HG03066 (cell line): ENCODE results near the gene SIL1.
"Not testable (repeated sequence)": the region's sequence is repeated elsewhere in the genome, so short reads cannot be mapped to it uniquely, and the experiment has no call there.

Experiments used
- ATAC-seq: cut with Tn5 transposase; IDR thresholded peaks from one replicate; pipeline ENCODE4 v1.9.1; 2021; ENCODE audit warnings: low read depth; ENCODE audit not compliant: unreplicated experiment

SIL1 gene

DNA sequence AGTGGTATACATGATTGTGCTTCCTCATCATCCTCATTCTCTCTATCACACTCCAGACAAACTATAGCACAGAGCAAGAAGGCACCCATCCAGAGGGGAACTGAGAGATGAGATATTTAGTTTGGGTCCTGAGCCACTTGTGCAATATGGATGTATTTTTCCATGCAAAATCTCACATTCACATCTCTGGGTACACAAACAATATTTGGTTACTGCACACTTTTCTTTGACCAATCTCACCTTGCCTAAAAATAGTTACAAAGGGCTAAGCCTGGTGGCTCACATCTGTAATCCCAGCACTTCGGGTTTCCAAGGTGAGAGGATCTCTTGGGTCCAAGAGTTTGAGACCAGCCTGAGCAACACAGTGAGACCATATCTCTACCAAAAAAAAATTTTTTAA is 120.3 kb downstream of the SIL1 start:
- ATAC-seq, result no peak

GRCh38 chr5:139076111-139076510 is 122.1 kb downstream of the SIL1 start:
- ATAC-seq, result no peak

DNA sequence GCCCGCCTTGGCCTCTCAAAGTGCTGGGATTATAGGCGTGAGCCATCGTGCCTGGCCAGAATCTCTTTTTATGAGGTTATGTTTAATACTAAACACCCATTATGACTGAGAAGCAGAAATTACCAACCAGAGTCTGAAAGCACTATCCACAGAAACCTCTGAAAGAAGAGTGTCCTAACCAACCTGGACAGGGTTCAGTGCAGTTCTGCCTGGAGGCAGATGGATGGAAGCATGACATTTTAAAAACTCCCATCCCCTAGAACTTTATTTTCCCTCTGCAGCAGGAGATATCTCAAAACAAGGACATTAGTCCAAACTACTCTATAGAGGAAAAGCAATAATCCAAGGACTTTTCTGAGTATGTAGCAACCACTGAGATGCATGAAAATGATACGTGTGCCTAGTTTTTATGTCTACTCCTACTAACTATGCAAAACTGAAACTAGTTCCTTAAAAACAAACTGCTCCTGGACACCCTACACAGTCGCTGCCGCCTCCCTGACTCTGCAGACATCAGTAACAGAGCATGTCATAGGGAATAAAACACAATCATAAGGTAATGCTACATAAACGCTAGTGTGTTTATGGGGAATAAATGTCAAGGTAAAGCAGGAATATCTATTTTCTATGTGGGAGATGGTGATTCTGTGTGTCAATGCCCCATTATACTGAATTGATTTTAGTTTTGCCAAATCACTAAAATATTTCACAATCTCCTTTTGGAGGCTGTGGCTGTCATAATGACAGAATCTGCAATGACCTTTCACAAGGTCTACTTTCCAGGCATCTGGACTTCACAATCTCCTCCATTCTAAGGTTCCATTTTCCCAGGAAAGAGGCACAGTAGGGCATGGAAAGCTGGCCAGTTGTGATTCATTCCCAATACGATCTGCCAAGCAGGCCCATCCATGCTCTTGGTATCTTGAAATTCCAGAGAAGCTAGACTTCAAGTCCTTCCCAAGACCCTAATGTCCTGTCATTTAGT is 122.8 kb downstream of the SIL1 start:
- no peak for ATAC-seq

DNA sequence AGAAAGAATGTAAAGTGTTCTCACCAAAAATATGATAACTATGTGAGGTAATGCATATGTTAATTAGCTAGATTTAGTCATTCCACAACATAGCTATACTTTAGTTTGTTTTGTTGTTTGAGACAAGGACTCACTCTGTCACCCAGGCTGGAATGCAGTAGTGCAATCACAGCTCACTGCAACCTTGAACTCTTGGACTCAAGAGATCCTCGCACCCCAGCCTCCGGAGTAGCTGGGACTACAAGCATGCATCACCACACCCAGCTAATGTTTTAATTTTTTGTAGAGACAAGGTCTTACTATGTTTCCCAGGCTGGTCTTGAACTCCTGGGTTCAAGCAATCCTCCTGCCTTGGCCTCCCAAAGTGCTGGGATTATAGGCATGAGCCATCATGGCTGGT is 124.2 kb downstream of the SIL1 start:
- not testable (repeated sequence) for ATAC-seq

GRCh38 chr5:139068494-139069151 is 129.5 kb downstream of the SIL1 start:
- ATAC-seq, result no peak

DNA sequence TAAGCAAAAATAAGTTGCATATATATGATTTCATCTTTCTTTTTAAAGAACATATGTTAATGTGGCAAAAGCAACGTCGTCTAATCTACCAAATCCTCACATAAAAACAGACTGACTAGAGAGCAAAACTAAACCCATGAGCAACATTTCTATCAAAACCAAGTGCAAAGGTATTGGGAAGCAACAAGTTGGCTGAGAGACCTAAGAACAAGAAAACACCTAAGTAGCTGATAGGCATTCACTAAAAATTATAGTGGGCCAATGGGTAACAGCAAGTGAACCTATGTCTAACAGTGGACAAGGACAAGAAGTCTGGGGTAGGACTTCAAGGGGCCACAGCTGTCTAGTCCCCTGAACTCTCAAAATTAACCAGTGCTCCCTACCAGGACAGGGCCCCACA is 130.1 kb downstream of the SIL1 start:
- ATAC-seq, result no peak

DNA sequence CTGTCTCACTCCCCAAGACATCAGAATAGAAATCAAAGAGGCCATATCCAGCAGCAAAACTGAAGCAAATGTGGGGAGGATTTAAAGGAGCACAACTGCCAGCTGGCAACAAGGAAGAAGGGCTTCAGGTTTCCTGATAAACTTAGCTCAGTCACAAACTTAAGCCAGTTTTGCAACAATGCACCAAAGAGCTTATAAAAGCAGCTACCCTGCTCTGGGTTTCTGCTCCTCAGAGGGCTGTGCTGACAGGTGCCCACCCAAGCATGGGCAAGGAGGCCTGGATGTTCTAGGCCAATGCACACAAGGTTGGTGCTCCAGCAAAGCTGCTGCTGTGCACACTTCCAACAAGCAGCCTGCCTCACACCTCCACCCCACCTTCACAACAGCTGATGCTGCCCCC is 132.9 kb downstream of the SIL1 start:
- ATAC-seq, result no peak

GRCh38 chr5:139064613-139065012 is 133.6 kb downstream of the SIL1 start:
- no peak for ATAC-seq

GRCh38 chr5:139063664-139064054 is 134.5 kb downstream of the SIL1 start:
- no peak for ATAC-seq

- ATAC-seq, result no peak
Measured at GRCh38 chr5:139062910-139063663, 135.1 kb downstream of the SIL1 start.

DNA sequence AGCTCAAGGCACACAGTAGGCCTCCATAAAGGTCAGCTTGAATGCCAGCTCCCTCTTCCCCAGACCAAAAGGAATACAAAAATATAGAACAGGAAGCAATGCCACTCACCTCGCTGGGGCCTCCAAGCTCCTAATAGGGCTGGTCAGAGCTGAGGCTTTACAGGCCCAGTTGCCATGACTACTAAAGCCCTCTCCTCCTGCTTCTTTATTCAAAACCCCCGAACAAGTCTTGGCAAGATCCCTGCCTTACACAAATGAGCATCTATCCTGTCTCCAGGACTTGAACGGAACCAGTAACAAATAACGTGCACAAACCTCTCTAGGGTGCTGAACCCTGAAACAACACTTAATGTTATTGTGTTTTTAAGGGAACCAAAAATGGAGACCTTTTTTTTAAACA is 136.3 kb downstream of the SIL1 start:
- ATAC-seq, result no peak

DNA sequence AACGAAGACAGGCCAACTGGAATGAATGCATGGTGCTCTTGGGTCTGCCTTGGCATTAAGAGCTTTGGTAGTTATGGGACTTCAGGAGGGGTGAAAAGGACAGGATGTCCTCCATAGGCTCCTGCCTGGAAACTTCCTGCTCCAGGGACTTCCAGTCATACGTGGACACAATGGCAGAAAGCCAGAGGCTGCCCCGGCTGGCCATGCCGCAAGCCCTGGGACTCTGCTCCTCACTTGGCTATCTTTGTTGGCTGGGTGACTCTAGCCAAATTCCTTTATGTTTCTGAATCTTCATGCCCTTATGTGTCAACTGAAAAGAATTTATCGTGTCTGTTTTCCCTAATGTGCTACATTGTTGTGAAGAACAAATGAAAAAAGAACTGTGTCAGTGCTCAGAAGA is 136.9 kb downstream of the SIL1 start:
- ATAC-seq, result no peak

DNA sequence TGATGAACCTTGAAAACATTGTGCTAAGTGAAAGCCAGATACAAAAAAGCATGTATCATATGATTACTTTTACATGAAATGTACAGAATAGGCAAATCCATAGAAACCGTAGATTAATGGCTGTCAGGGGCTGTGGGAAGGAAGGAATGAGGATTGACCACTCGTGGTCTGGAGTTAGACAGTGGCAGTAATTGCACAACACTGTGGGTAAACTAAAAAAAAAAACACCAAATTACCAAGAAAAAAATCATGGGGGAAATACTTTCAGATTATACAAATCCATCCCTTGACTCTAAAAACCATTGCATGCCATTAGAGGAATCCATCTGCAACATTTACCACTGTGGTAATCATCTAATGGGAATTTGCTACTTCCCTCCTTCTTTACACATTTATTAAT is 140.0 kb downstream of the SIL1 start:
- no peak for ATAC-seq

- not testable (repeated sequence) for ATAC-seq
Measured at GRCh38 chr5:139057045-139057939, 140.9 kb downstream of the SIL1 start.

- ATAC-seq, result no peak
Measured at GRCh38 chr5:139052975-139053374, 145.2 kb downstream of the SIL1 start.

DNA sequence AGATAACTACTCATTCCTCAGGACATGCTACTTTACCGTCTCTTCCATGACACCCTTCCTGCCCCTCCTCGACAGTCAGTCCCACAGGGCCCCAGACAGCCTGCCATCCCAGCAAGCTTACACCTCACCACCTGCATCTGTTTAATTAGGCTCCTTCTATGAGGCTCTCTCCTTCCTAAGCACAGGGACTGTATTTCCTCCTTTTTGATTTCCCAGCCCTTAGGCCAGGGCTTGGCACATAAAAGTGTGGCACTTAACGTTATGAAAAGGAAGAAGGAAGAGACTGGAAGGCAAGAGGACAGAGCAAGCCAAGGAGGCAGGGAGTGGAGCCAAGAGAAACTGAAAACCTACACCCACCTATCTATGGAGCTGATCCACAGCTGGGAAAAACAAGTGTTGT is 146.8 kb downstream of the SIL1 start:
- ATAC-seq, result no peak

GRCh38 chr5:139050432-139050831 is 147.7 kb downstream of the SIL1 start:
- no peak for ATAC-seq

DNA sequence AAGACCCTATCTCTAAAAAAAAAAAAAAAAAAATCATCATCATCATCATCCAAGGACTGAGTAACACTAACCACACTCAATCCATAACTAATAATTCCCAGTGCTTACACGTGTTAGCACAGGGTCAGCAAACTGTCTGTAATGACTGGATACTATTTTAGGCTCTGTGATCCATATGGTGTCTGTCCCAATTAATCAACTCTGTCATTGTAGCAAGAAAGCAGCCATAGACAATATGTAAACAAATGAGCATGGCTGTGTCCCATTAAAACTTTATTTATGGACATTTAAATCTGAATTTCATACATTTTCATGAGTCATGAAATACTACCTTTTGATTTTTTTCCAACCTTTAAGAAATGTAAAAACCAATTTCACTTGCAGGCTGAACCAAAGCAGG is 148.4 kb downstream of the SIL1 start:
- no peak for ATAC-seq

DNA sequence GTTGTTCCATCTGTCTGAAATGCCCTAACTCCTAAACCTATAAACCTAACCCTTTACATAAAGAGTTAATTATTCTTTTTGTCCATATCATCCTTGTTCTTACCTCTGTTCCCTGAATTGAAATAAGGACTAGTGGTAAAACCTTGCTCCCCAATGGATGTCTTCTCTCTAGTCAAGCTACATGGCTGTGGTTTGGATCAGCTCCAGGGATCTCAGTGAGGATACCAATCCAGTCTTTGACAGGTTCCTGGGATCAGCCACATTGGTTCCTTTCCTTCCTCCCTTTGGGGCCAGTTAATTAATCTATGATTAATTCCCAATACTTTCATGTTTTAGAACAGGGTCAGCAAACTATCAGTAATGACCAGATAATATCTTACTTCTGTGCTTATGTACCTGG is 151.6 kb downstream of the SIL1 start:
- ATAC-seq, result no peak
